Measurements from ENCODE around the gene GJC3. TPM values are rescaled to one million over a fixed set of nuclear protein-coding genes. Genes with fewer than 3 reads are reported as not detected.

GJC3 gene
- total and polyA plus RNA-seq, 2 of the 13 experiments (the other 11 are each of a cell fraction or from before 2014, with no cell fraction given), result 0.75 to 1.4 TPM

- no peak overlapping the region for H3K4me2 ChIP-seq (ENCODE audit: low read depth, low read length)
- H3K36me3 ChIP-seq (replicated peaks in 1 of 2; ENCODE audit: control insufficient read depth in 1 of 2, insufficient read depth in 2 of 2, low read length in 2 of 2), result no peaks in the 10 kb centered on the region
- no peak overlapping the region for H3K9ac ChIP-seq (ENCODE audit: insufficient read depth, low read depth, low read length)
- FAIRE-seq (no peak), ATAC-seq (no peak), DNase-seq (ENCODE audit: low spot score) (no peak)
- ChIA-PET CTCF (ENCODE audit: low intra/inter-chr PET ratio, low total read pairs) (no interaction called here), POLR2A (no interaction called here)
- H3K9me3 ChIP-seq (ENCODE audit: low read length), result no peaks in the 10 kb centered on the region
- TF ChIP-seq AGO2 (optimal IDR thresholded peaks at IDR 0.05; ENCODE audit: low read depth, low read length) (no peak), RAD21 (CRISPR knock-in tag; IDR thresholded peaks at IDR 0.05) (no peak), SKIL (CRISPR knock-in tag; IDR thresholded peaks at IDR 0.05; ENCODE audit: borderline replicate concordance) (no peak), CEBPB (IDR thresholded peaks at IDR 0.05; ENCODE audit: borderline replicate concordance, low read depth, low read length) (no peak), ZFP36L1 (CRISPR knock-in tag; IDR thresholded peaks at IDR 0.05) (no peak), KDM3A (CRISPR knock-in tag; IDR thresholded peaks at IDR 0.05; ENCODE audit: low read depth) (no peak), SSRP1 (CRISPR knock-in tag; IDR thresholded peaks at IDR 0.05) (no peak), MAFK (conservative IDR thresholded peaks at IDR 0.05 in 1 of 2, IDR thresholded peaks at IDR 0.05 in 1 of 2; ENCODE audit: low read length in 2 of 2) (0 out of 4 replicates have a peak, but pooled peaks of 1 of the 2 experiments have one; percentile 14), SIX4 (CRISPR knock-in tag; IDR thresholded peaks at IDR 0.05) (no peak), ZBTB38 (CRISPR knock-in tag; IDR thresholded peaks at IDR 0.05) (no peak), KLF13 (CRISPR knock-in tag; IDR thresholded peaks at IDR 0.05) (no peak), HOMEZ (CRISPR knock-in tag; IDR thresholded peaks at IDR 0.05; ENCODE audit: low read depth) (no peak), ATF7 (IDR thresholded peaks at IDR 0.05) (peak; percentile 61), ATF7 (CRISPR knock-in tag; IDR thresholded peaks at IDR 0.05) (no peak)
- no peaks in the 10 kb centered on the region for H3K27me3 ChIP-seq (ENCODE audit: control insufficient read depth in 1 of 2, insufficient read depth in 2 of 2, low read length in 2 of 2)
- BruUV-seq (replicated peaks), result no TSS peak
- no peaks in the 10 kb centered on the region for H4K20me1 ChIP-seq (ENCODE audit: insufficient read depth, low read length)
- no peaks in the 10 kb centered on the region for H3K4me1 ChIP-seq (ENCODE audit: insufficient read depth, low read length)
- in situ Hi-C loops (cut with HindIII; ENCODE audit: extremely low pct_ligation_motif_present, low pct_unique_long_range_greater_than_20kb) (no loop called here), intact Hi-C loops (cut with micrococcal nuclease; ENCODE audit: unreplicated experiment) (no loop called here)
- no peak overlapping the region for H3K27ac ChIP-seq (ENCODE audit: extremely low read length, insufficient read depth, low read length)
- no peak overlapping the region for H3K4me3 ChIP-seq (replicated peaks in 1 of 3; ENCODE audit: insufficient read depth in 1 of 3, low read depth in 2 of 3, low read length in 3 of 3)
- H3K79me2 ChIP-seq (ENCODE audit: insufficient read depth, low read length), result no peaks in the 10 kb centered on the region
- no peak overlapping the region for H2AFZ ChIP-seq (ENCODE audit: low read length)
Observed at GRCh38 chr7:99894738-99895137, 34.7 kb downstream of the GJC3 start.

Data from HepG2 (cell line).